AG04450 (cell line): ENCODE data around the gene CNN3. TPM values are rescaled to one million over a fixed set of nuclear protein-coding genes. Genes with fewer than 3 reads are reported as not detected.

Source experiments
- CTCF ChIA-PET: fragments of 300-600, 350-600 bp; formaldehyde crosslinking; extraction: SDS; loops from one replicate; lab custom pipeline; 2022; ENCODE audit warnings: antibody characterized with exemption, inconsistent platforms; lab: Charles Lee
- POLR2A ChIA-PET: fragments of 350-600 bp; formaldehyde crosslinking; extraction: SDS; loops from one replicate; lab custom pipeline; 2021; ENCODE audit warnings: antibody characterized with exemption, inconsistent platforms; lab: Yijun Ruan, JAX
- DNase-seq: peaks from one replicate; pipeline ENCODE4 v3.0.0-alpha.2; 2011; ENCODE audit warnings: low read depth, low spot score
- H3K27ac ChIP-seq: one replicate; pipeline ENCODE4 v1.5.1; 2012; ENCODE audit warnings: low read depth, low read length, control low read depth
- H3K27me3 ChIP-seq: one replicate; pipeline ENCODE4 v1.6.0; 2012; ENCODE audit warnings: low read length; ENCODE audit not compliant: control insufficient read depth, insufficient read depth
- H3K4me3 ChIP-seq: 2 replicates; pipeline ENCODE4 v1.5.1; 2011; ENCODE audit warnings: mild to moderate bottlenecking, low read depth, low read length, control low read depth
- H3K9me3 ChIP-seq: 2 replicates; pipeline ENCODE4 v1.5.1; 2012; ENCODE audit warnings: low read length; ENCODE audit not compliant: control insufficient read depth, insufficient read depth
- CTCF ChIP-seq: IDR thresholded peaks from 2 replicates; pipeline ENCODE4 v1.5.1; 2011; ENCODE audit warnings: low read depth, low read length, control low read depth, inconsistent platforms
- polyA plus RNA-seq: library from polyadenylated mRNA; depleted of rRNA; stranded (reverse); fragments of >200 nt; gene quantifications from 2 replicates; pipeline ENCODE4 v1.2.3, GENCODE V29; 2011

The CNN3 gene
- polyA plus RNA-seq, 1 experiment: 438 TPM

- no peak for TF ChIP-seq CTCF
- POLR2A ChIA-PET: no interaction called here
- DNase-seq: peak; percentile 66
- no peaks in the 10 kb centered on the region for H3K9me3 ChIP-seq
- H3K27me3 ChIP-seq: no peaks in the 10 kb centered on the region
- no peak overlapping the region for H3K4me3 ChIP-seq
- peak overlapping the region; percentile 82 for H3K27ac ChIP-seq
- CTCF ChIA-PET: interaction anchor here (1.6 to 5.5 kb wide), 2 partner anchors 12 to 177 kb away, joined by 9 to 45 read pairs; no protein-coding TSS in a partner anchor
These were observed 60.6 kb downstream of the CNN3 start for GRCh38 chr1:94866164-94866807.

- Histone ChIP-seq H3K9me3 (no peaks in the 10 kb centered on the region), H3K27me3 (no peaks in the 10 kb centered on the region), H3K4me3 (no peak overlapping the region), H3K27ac (peak overlapping the region; percentile 59)
- TF ChIP-seq CTCF: no peak
- POLR2A ChIA-PET: interaction anchor here (0.9 to 3.7 kb wide), 2 partner anchors 11 to 23 kb away, joined by 3 to 18 read pairs; no protein-coding TSS in a partner anchor
- DNase-seq: no peak
- CTCF ChIA-PET: interaction anchor here (1.6 to 5.5 kb wide), 3 partner anchors 11 to 178 kb away, joined by 9 to 45 read pairs (median 13); no protein-coding TSS in a partner anchor
These were observed 61.5 kb downstream of the CNN3 start for GRCh38 chr1:94865360-94865759.

GRCh38 chr1:94864821-94865220 is 62.1 kb downstream of the CNN3 start:
- CTCF ChIA-PET: interaction anchor here (0.7 to 5.5 kb wide), 4 partner anchors 10 to 369 kb away, joined by 3 to 45 read pairs (median 11); partner anchors contain the start of gene RWDD3
- H3K9me3 ChIP-seq: no peaks in the 10 kb centered on the region
- no peak for TF ChIP-seq CTCF
- H3K27me3 ChIP-seq: no peaks in the 10 kb centered on the region
- POLR2A ChIA-PET: interaction anchor here (0.9 to 3.7 kb wide), 3 partner anchors 9 to 23 kb away, joined by 3 to 18 read pairs (median 11); no protein-coding TSS in a partner anchor
- H3K4me3 ChIP-seq: no peak overlapping the region
- no peak for DNase-seq
- peak overlapping the region; percentile 41 for H3K27ac ChIP-seq

- Histone ChIP-seq H3K27ac (peak overlapping the region; percentile 90), H3K9me3 (no peaks in the 10 kb centered on the region), H3K4me3 (no peak overlapping the region), H3K27me3 (no peaks in the 10 kb centered on the region)
- peak; percentile 46 for DNase-seq
- CTCF ChIA-PET: interaction anchor here (0.5 to 5.5 kb wide), 4 partner anchors 9 to 484 kb away, joined by 3 to 45 read pairs (median 12); no protein-coding TSS in a partner anchor
- TF ChIP-seq CTCF: no peak
- POLR2A ChIA-PET: interaction anchor here (1.1 to 3.7 kb wide), 5 partner anchors 10 to 61 kb away, joined by 3 to 18 read pairs (median 5); no protein-coding TSS in a partner anchor
These were observed 63.0 kb downstream of the CNN3 start for GRCh38 chr1:94863919-94864318.
